GM12801 (cell line): ENCODE measurements around the gene CNPY4.

Experiments
- TF ChIP-seq, protein P1 (sequence below): IDR thresholded peaks from one replicate; pipeline ENCODE4 v1.5.1; 2011; ENCODE audit warnings: control low read depth; ENCODE audit not compliant: insufficient read length; ENCODE audit errors: extremely low read depth

Gene CNPY4

DNA sequence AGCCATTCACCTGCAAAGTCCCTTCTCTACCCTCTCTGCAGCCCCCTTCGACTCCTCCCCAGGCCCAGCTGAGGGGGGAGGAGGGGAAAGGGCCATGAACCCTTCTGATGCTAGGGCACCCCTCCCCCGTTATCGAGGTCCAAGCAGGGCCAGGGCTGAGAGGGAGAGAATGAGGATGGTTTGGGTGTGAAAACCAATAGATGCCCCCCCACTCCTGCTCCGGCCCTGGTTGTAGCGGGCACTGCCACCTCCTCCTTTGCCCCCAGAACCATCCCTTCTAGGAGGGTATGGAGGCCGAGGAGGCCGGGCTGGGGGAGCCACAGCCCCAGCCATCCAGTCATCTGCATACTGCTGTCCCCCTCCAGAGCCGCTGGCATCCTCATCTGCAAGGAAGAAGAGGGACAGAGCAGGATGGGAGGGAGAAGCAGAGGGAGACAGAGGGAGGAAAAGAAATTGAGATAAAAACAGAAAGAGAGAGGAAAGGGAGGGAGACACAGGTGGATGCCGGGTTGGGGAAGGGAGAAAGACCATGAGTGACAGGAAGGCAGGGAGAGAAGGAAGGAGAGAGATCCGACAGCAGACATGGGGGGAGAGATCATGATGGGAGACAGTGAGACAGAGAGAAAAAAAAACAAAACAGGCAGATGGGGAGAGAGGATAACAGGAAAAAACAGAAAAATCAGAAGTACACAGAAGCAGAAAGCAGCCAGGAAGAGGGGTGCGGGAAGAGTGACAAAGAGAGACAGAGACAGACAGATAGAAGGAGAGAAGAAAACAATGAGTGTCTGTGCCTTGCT is 50.9 kb downstream of the CNPY4 start:
- TF ChIP-seq, protein P1, sequence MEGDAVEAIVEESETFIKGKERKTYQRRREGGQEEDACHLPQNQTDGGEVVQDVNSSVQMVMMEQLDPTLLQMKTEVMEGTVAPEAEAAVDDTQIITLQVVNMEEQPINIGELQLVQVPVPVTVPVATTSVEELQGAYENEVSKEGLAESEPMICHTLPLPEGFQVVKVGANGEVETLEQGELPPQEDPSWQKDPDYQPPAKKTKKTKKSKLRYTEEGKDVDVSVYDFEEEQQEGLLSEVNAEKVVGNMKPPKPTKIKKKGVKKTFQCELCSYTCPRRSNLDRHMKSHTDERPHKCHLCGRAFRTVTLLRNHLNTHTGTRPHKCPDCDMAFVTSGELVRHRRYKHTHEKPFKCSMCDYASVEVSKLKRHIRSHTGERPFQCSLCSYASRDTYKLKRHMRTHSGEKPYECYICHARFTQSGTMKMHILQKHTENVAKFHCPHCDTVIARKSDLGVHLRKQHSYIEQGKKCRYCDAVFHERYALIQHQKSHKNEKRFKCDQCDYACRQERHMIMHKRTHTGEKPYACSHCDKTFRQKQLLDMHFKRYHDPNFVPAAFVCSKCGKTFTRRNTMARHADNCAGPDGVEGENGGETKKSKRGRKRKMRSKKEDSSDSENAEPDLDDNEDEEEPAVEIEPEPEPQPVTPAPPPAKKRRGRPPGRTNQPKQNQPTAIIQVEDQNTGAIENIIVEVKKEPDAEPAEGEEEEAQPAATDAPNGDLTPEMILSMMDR = no peak

DNA sequence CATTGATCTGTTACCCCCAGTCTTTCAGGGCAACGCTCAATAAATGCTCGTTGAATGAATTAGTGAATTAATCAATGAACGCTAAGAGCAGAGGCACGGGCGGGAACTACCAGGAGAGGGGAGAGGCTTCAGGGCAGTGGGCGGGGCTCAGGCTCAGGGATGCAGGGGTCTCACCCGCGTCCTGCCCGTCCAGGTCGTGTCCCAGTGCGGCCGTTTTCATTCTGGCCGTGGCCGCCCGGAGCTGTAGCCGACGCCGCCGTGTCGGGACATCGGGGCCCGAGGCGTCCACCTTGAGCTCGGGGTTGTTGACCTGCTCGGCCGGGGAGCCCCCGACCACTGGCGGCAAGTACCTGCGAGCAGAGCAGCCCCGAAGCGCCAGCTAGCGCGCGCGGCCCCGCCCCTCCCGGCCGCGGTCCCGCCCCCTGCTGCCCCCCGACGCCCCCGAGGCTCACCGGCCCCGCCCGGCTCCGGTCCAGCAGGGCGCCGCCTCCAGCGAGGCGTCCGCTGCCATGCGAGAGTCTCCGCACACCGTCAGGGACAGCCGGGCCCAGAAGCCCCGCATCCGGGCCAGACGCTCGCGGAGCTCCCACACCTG is 51.8 kb downstream of the CNPY4 start:
- TF ChIP-seq, protein P1 = no peak

DNA sequence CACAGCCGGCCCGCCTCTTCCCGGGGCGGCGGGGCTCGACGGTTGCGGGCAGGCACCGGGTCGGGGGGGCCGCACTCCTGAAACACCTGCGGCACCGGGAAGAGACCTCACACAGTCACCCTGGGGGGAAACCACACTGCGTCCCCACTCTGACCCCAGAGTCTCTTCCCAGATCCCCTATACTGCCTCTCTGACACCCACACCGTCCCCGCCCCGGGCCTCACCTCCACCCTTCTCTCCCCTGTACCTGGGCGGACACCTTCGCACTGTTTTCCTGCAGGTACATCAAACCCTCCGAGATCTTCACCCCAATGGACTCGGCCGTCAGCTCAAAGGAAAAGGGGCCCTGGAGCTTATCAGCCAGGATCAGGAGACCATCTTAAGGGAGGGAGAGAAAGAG is 52.4 kb downstream of the CNPY4 start:
- TF ChIP-seq, protein P1 = no peak

DNA sequence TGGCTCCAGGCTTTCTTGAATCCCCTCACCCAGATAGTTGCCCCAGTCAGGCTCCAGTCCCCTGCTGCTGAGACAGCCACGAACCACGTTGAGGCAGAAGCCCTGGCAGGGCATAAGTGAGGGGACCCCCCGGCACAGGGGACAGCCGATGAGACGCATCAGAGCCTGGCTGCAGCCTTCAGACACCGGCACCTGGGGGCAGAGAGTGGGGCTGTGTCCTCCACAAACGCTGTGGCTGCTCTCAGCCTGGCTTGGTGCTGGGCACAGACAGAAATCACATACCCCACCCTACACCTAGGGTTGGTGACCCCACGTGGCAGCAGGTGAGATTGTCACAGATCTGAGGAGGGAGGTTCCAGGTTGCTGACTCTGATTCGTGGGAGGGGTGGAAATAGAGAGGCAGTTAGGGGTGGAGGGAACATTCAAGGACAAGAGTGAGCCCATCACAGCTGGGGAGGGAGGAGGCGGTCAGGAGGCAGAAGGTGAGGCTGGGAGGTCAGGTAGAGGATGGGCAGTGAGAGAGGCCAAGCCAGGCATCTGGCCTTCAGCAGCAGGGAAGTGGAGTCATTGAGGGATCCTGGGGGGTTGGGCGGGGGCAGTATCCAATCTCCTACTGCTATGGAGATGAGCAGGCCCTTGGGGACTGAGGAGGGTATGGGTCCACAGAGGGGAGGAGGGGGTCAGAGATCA is 54.5 kb downstream of the CNPY4 start:
- TF ChIP-seq, protein P1 = no peak

DNA sequence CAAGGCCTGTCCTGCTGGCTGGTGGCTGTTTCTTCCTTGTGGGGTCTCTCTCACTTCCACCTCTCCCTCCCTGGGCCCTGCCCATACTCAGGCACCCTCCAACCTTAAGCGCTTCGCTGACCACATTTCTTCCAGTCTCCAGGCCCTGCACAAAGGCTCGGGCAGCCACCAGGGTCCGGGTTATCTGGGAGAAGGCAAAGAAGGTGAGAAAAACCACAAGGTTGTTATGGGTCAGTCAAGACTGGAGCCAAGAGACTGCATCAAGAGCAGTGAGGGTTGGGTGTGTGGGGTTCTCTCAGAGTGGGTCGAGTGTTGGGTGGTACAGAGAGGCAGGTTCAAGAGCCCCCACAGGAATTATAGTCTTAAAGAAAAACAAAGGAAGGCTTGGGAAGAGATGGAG is 55.1 kb downstream of the CNPY4 start:
- TF ChIP-seq, protein P1 = no peak
